Vagina (tissue), 2 donors: ENCODE data around the gene PASD1. TPM values are rescaled to one million over a fixed set of nuclear protein-coding genes. Genes with fewer than 3 reads are reported as not detected.

Experiments
- DNase-seq, 2 donors: peaks; one replicate each; pipeline ENCODE4 v3.0.0-alpha.2; 2017; ENCODE audit errors: extremely low spot score in 2 of 2
- H3K27ac ChIP-seq: fragments of 200-600 bp; sonication (generic); one replicate; pipeline ENCODE4 v1.5.1; 2019
- H3K27me3 ChIP-seq: fragments of 200-600 bp; sonication (generic); one replicate; pipeline ENCODE4 v1.5.1; 2019
- H3K36me3 ChIP-seq, 2 donors: fragments of 200-600 bp; sonication (generic); one replicate each; pipeline ENCODE4 v1.5.1; 2017 to 2019
- H3K4me1 ChIP-seq: fragments of 200-600 bp; sonication (generic); one replicate; pipeline ENCODE4 v1.5.1; 2019
- H3K4me3 ChIP-seq, 2 donors: fragments of 200-600 bp; sonication (generic); 1 replicate in 1 of 2; 2 replicates in 1 of 2; pipeline ENCODE4 v1.5.1; 2016 to 2019
- H3K9me3 ChIP-seq: fragments of 200-600 bp; sonication (generic); one replicate; pipeline ENCODE4 v1.5.1; 2019
- CTCF ChIP-seq, 3 experiments: fragments of 450-650 bp in 2 of 3; fragments of 200-600 bp in 1 of 3; sonication (generic) in 1 of 3; IDR thresholded peaks; one replicate each; pipeline ENCODE4 v1.5.1; 2017 to 2019; ENCODE audit warnings: antibody characterized with exemption in 3 of 3, mild to moderate bottlenecking in 2 of 3, moderate library complexity in 2 of 3
- POLR2A ChIP-seq, 2 donors: fragments of 450-650 bp; IDR thresholded peaks; one replicate each; pipeline ENCODE4 v1.6.1; 2017; ENCODE audit warnings: antibody characterized with exemption in 2 of 2, mild to moderate bottlenecking in 2 of 2, moderate library complexity in 2 of 2
- POLR2AphosphoS5 ChIP-seq, 2 donors: sonication (generic); formaldehyde crosslinking; IDR thresholded peaks; one replicate each; pipeline ENCODE4 v1.9.0; 2017; ENCODE audit warnings: antibody characterized with exemption in 2 of 2, mild to moderate bottlenecking in 2 of 2, low read depth in 1 of 2; ENCODE audit not compliant: insufficient read depth in 1 of 2
- intact Hi-C: fragments of 100-400 bp; cut with DNase I; formaldehyde crosslinking; loops from one replicate; pipeline ENCODE4 v1.15.1; 2023
- total RNA-seq: library from RNA; depleted of rRNA; stranded (reverse); fragments of >200 nt; gene quantifications from one replicate; pipeline ENCODE4 v1.2.3, GENCODE V29; 2016

Gene PASD1
- total RNA-seq, 1 donor from 2014 or later, result not detected

GRCh38 chrX:151631822-151632221 is 68.3 kb downstream of the PASD1 start:
- TF ChIP-seq POLR2AphosphoS5 (IDR thresholded peaks at IDR 0.05; ENCODE audit: insufficient read depth in 1 of 2, low read depth in 1 of 2) (no peak), POLR2A (IDR thresholded peaks at IDR 0.05) (no peak), CTCF (IDR thresholded peaks at IDR 0.05) (no peak)
- Histone ChIP-seq H3K4me3 (no peak overlapping the region), H3K27me3 (no peaks in the 10 kb centered on the region), H3K9me3 (no peaks in the 10 kb centered on the region), H3K4me1 (no peaks in the 10 kb centered on the region), H3K27ac (no peak overlapping the region), H3K36me3 (no peaks in the 10 kb centered on the region)
- no peak for DNase-seq
- intact Hi-C loops, result no loop called here

GRCh38 chrX:151633157-151633556 is 69.7 kb downstream of the PASD1 start:
- Histone ChIP-seq H3K4me3 (no peak overlapping the region), H3K27me3 (no peaks in the 10 kb centered on the region), H3K4me1 (no peaks in the 10 kb centered on the region), H3K36me3 (no peaks in the 10 kb centered on the region), H3K27ac (no peak overlapping the region), H3K9me3 (no peaks in the 10 kb centered on the region)
- intact Hi-C loops, result no loop called here
- TF ChIP-seq CTCF (IDR thresholded peaks at IDR 0.05), result no peak
- TF ChIP-seq POLR2AphosphoS5 (IDR thresholded peaks at IDR 0.05; ENCODE audit: insufficient read depth in 1 of 2, low read depth in 1 of 2), result no peak
- TF ChIP-seq POLR2A (IDR thresholded peaks at IDR 0.05), result no peak
- no peak for DNase-seq

- Histone ChIP-seq H3K27ac (no peak overlapping the region), H3K27me3 (no peaks in the 10 kb centered on the region), H3K4me1 (no peaks in the 10 kb centered on the region), H3K4me3 (no peak overlapping the region), H3K9me3 (no peaks in the 10 kb centered on the region), H3K36me3 (no peaks in the 10 kb centered on the region)
- TF ChIP-seq POLR2AphosphoS5 (IDR thresholded peaks at IDR 0.05; ENCODE audit: insufficient read depth in 1 of 2, low read depth in 1 of 2) (no peak), POLR2A (IDR thresholded peaks at IDR 0.05) (no peak), CTCF (IDR thresholded peaks at IDR 0.05) (no peak)
- no peak for DNase-seq
- intact Hi-C loops, result no loop called here
These were observed 71.5 kb downstream of the PASD1 start for GRCh38 chrX:151634937-151635336.

- Histone ChIP-seq H3K4me3 (no peak overlapping the region), H3K4me1 (no peaks in the 10 kb centered on the region), H3K27me3 (no peaks in the 10 kb centered on the region), H3K27ac (no peak overlapping the region), H3K9me3 (no peaks in the 10 kb centered on the region), H3K36me3 (no peaks in the 10 kb centered on the region)
- DNase-seq, result no peak
- TF ChIP-seq CTCF (IDR thresholded peaks at IDR 0.05), result no peak
- TF ChIP-seq POLR2AphosphoS5 (IDR thresholded peaks at IDR 0.05; ENCODE audit: insufficient read depth in 1 of 2, low read depth in 1 of 2), result no peak
- no peak for TF ChIP-seq POLR2A (IDR thresholded peaks at IDR 0.05)
- intact Hi-C loops, result no loop called here
These were observed 78.1 kb downstream of the PASD1 start for GRCh38 chrX:151641564-151641963.

- intact Hi-C loops, result no loop called here
- no peak for TF ChIP-seq CTCF (IDR thresholded peaks at IDR 0.05)
- no peak for TF ChIP-seq POLR2A (IDR thresholded peaks at IDR 0.05)
- no peak for TF ChIP-seq POLR2AphosphoS5 (IDR thresholded peaks at IDR 0.05; ENCODE audit: insufficient read depth in 1 of 2, low read depth in 1 of 2)
- Histone ChIP-seq H3K36me3 (no peaks in the 10 kb centered on the region), H3K9me3 (no peaks in the 10 kb centered on the region), H3K4me1 (no peaks in the 10 kb centered on the region), H3K27ac (no peak overlapping the region), H3K27me3 (no peaks in the 10 kb centered on the region), H3K4me3 (no peak overlapping the region)
- DNase-seq, result peak in 1 of 2 donors; percentile 62
These were observed 111.8 kb downstream of the PASD1 start for GRCh38 chrX:151675121-151675746.
